PC-9 (cell line): ENCODE results near the gene FOXC1. TPM values are rescaled to one million over a fixed set of nuclear protein-coding genes. Genes with fewer than 3 reads are reported as not detected.

Source experiments
- BruUV-seq: library from RNA; stranded (reverse); fragments of 400-500 nt; replicated peaks from 2 replicates; lab custom pipeline; 2021; lab: Mats Ljungman, UMichigan
- CTCF ChIA-PET: fragments of 300-600 bp; sonication (Branson Sonifier 250); formaldehyde crosslinking; loops from one replicate; lab custom pipeline; 2022; ENCODE audit warnings: antibody characterized with exemption; lab: Charles Lee
- POLR2A ChIA-PET: fragments of 300-600 bp; sonication (Branson Sonifier 250); formaldehyde crosslinking; loops from one replicate; lab custom pipeline; 2022; ENCODE audit warnings: antibody characterized with exemption; ENCODE audit not compliant: unreplicated experiment; lab: Charles Lee
- DNase-seq, 2 experiments: peaks; one replicate each; pipeline versions ENCODE4 v3.0.0 to v3.0.0-alpha.2; 2015 to 2022; ENCODE audit warnings: mixed read lengths in 1 of 2
- H2AFZ ChIP-seq: fragments of 200-600 bp; sonication (generic); 2 replicates; pipeline ENCODE4 v1.8.1; 2017; ENCODE audit warnings: antibody characterized with exemption
- H3F3A ChIP-seq: fragments of 200-600 bp; sonication (generic); 2 replicates; pipeline ENCODE4 v1.8.1; 2017; ENCODE audit warnings: antibody characterized with exemption, mild to moderate bottlenecking, low read depth; ENCODE audit not compliant: insufficient read depth
- H3K27ac ChIP-seq: fragments of 200-600 bp; sonication (generic); 2 replicates; pipeline ENCODE4 v1.6.1; 2016; ENCODE audit warnings: mixed run types
- H3K27me3 ChIP-seq: fragments of 200-600 bp; sonication (generic); 2 replicates; pipeline ENCODE4 v1.6.1; 2016; ENCODE audit warnings: low read depth, mixed run types; ENCODE audit not compliant: insufficient read depth
- H3K36me3 ChIP-seq: fragments of 200-600 bp; sonication (generic); 2 replicates; pipeline ENCODE4 v1.6.1; 2016; ENCODE audit warnings: low read depth, mixed run types
- H3K4me1 ChIP-seq: fragments of 200-600 bp; sonication (generic); replicated peaks from 2 replicates; pipeline ENCODE4 v1.6.1; 2016; ENCODE audit warnings: mixed run types; ENCODE audit not compliant: insufficient read depth
- H3K4me2 ChIP-seq: fragments of 200-600 bp; sonication (generic); 2 replicates; pipeline ENCODE4 v1.6.1; 2017; ENCODE audit warnings: mixed run types
- H3K4me3 ChIP-seq: fragments of 200-600 bp; sonication (generic); 2 replicates; pipeline ENCODE4 v1.6.1; 2016; ENCODE audit warnings: mixed run types
- H3K79me2 ChIP-seq: fragments of 200-600 bp; sonication (generic); 2 replicates; pipeline ENCODE4 v1.6.1; 2017; ENCODE audit warnings: low read depth, mixed run types
- H3K9me2 ChIP-seq: fragments of 200-600 bp; sonication (generic); 2 replicates; pipeline ENCODE4 v1.8.1; 2017; ENCODE audit warnings: mild to moderate bottlenecking; ENCODE audit not compliant: insufficient read depth
- H3K9me3 ChIP-seq: fragments of 200-600 bp; sonication (generic); 2 replicates; pipeline ENCODE4 v1.8.1; 2016; ENCODE audit warnings: low read depth; ENCODE audit not compliant: insufficient read depth
- H4K20me1 ChIP-seq: fragments of 200-600 bp; sonication (generic); 2 replicates; pipeline ENCODE4 v1.8.1; 2017; ENCODE audit not compliant: insufficient read depth
- EZH2 ChIP-seq: fragments of 200-600 bp; sonication (generic); IDR thresholded peaks from 2 replicates; pipeline ENCODE4 v1.8.0; 2017; ENCODE audit warnings: antibody characterized with exemption, low read depth
- intact Hi-C: fragments of 100-400 bp; cut with micrococcal nuclease; formaldehyde crosslinking; loops from one replicate; pipeline ENCODE4 v1.10.0; 2022; ENCODE audit not compliant: unreplicated experiment
- total RNA-seq: library from RNA; stranded (reverse); gene quantifications from 2 replicates; pipeline ENCODE4 v1.2.3, GENCODE V29; 2021
- TF ChIP-seq, protein P1 (sequence below): fragments of 200-600 bp; sonication (generic); conservative IDR thresholded peaks from 2 replicates; pipeline ENCODE4 v1.6.1; 2017; ENCODE audit warnings: mixed run types, antibody characterized with exemption, mild to moderate bottlenecking, moderate library complexity

FOXC1 gene
- total RNA-seq, 1 experiment from 2014 or later = 18.6 TPM

DNA sequence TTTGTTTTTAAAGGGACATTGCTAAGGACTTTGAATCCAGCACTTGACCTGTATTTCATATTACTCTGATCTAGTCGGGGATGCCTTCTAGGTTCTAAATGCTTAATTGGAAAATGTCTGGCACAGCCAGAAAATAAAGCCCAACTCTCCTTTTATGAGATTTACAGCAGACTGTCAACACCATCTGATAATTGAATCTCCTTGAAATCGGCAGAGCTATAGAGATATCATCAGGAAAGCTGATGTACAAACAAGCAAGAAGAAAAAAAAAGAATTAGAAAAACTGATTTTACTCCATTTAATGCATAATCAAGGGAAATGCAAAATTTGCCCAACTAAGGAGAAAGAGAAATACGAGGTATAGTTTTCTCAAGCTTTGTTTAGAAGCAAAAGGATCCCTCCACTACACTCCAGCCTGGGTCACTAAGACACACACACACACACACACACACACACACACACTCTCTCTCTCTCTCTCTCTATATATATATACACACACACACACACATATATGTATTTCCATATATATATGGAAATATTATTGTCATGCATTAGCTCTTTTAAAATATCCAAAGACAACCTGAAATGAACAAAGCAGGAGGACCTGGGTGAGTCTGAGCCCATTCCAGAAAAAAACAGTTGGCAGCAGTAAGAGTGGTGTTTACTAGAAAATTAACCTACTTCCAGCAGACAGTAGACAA is 9.5 kb upstream of the FOXC1 start:
- Histone ChIP-seq H3K9me2 (no peaks in the 10 kb centered on the region), H3K79me2 (no peaks in the 10 kb centered on the region), H3K27me3 (no peaks in the 10 kb centered on the region), H3K9me3 (no peaks in the 10 kb centered on the region), H3K27ac (no peak overlapping the region), H3K4me3 (no peak overlapping the region), H4K20me1 (no peaks in the 10 kb centered on the region), H3K36me3 (no peaks in the 10 kb centered on the region), H3F3A (no peaks in the 10 kb centered on the region), H3K4me2 (no peak overlapping the region), H3K4me1 (no peaks in the 10 kb centered on the region), H2AFZ (no peak overlapping the region)
- ChIA-PET CTCF (interaction anchor here (0.6 kb wide), 1 partner anchor 1246 kb away, joined by 4 read pairs; no protein-coding TSS in a partner anchor), POLR2A (no interaction called here)
- TF ChIP-seq, protein P1, sequence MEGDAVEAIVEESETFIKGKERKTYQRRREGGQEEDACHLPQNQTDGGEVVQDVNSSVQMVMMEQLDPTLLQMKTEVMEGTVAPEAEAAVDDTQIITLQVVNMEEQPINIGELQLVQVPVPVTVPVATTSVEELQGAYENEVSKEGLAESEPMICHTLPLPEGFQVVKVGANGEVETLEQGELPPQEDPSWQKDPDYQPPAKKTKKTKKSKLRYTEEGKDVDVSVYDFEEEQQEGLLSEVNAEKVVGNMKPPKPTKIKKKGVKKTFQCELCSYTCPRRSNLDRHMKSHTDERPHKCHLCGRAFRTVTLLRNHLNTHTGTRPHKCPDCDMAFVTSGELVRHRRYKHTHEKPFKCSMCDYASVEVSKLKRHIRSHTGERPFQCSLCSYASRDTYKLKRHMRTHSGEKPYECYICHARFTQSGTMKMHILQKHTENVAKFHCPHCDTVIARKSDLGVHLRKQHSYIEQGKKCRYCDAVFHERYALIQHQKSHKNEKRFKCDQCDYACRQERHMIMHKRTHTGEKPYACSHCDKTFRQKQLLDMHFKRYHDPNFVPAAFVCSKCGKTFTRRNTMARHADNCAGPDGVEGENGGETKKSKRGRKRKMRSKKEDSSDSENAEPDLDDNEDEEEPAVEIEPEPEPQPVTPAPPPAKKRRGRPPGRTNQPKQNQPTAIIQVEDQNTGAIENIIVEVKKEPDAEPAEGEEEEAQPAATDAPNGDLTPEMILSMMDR = no peak
- TF ChIP-seq EZH2 = no peak
- intact Hi-C loops = loop anchor here (10.0 kb wide), 1 partner anchor 425 kb away; no protein-coding TSS in a partner anchor
- BruUV-seq = no TSS peak
- no peak for DNase-seq

DNA sequence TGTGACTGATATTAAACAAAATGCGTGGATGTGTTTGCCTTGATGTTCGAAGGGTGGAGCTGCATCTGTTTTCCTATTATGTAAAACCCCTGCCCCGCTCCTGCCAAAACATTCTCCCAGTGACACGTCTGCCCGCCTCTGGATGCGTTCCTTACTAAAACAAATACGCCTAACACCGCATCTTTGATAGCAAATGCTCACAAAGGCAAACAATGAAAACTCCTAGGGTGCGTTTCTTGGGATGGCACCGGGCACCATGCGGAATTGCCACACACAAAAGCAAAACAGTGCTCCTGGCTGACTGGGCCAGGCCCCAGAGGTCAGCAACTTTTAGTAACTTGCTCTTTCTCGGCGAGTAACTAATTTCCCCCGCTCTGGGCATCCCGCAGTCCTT is 9.0 kb upstream of the FOXC1 start:
- ChIA-PET CTCF (no interaction called here), POLR2A (no interaction called here)
- no peak for DNase-seq
- Histone ChIP-seq H3K4me1 (no peaks in the 10 kb centered on the region), H3K36me3 (no peaks in the 10 kb centered on the region), H2AFZ (no peak overlapping the region), H3K27me3 (no peaks in the 10 kb centered on the region), H4K20me1 (no peaks in the 10 kb centered on the region), H3F3A (no peaks in the 10 kb centered on the region), H3K9me2 (no peaks in the 10 kb centered on the region), H3K9me3 (no peaks in the 10 kb centered on the region), H3K79me2 (no peaks in the 10 kb centered on the region), H3K27ac (no peak overlapping the region), H3K4me2 (no peak overlapping the region), H3K4me3 (no peak overlapping the region)
- TF ChIP-seq, protein P1 = no peak
- no peak for TF ChIP-seq EZH2
- BruUV-seq = no TSS peak
- intact Hi-C loops = loop anchor here (10.0 kb wide), 1 partner anchor 424 kb away; no protein-coding TSS in a partner anchor

DNA sequence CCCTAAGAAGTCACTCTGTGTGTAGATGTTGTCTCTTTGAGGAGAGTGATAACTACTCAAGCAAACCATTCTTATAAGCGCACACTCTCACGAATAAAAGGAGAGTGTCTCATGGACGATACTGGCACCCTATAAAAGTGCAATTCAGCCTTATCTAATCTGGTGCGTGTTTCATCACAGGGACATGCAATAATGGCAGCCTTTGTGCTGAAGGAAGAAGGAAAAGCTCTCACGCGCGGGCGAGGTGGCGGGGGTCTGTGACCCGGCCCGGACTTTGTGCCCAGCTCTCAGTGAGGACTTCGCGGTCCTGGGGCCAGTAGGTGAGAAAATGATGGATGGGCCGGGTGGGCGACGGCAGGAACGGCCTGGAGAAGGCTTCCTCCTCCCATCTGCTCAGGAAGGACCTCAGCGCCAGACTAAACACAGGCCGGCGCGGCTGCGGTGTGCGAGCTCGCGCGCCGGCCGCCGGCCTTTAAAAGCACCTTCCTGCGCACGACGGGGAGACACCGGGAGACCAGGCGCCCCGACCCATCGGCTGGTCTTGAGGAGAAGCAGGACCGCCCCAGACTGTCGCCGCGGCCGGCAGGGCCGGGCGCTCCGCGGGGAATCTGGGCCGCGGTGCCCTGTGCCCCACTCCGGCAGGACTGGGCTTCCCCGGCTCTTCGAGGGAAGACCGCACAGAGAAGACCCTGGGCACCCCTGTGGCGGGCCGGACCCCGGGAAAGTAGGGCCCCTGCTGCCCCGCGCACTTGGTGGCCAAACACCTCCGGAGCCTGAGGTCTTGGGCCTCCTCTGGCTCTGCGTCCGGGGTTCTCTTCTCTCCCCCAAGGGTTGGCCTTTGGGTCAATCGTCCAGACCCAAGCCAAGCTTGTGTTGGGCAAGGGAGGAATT is 8.3 kb upstream of the FOXC1 start:
- TF ChIP-seq, protein P1 = no peak
- TF ChIP-seq EZH2 = no peak
- intact Hi-C loops = loop anchor here (10.0 kb wide), 1 partner anchor 423 kb away; no protein-coding TSS in a partner anchor
- no peak overlapping the region for H2AFZ ChIP-seq

More for the DNA sequence above, 8.3 kb upstream of the FOXC1 start:
- H3K9me2 ChIP-seq = no peaks in the 10 kb centered on the region
- ChIA-PET POLR2A (no interaction called here), CTCF (no interaction called here)
- no peaks in the 10 kb centered on the region for H3K9me3 ChIP-seq
- H3K4me3 ChIP-seq = no peak overlapping the region
- no peak overlapping the region for H3K4me2 ChIP-seq
- no peaks in the 10 kb centered on the region for H4K20me1 ChIP-seq
- H3K27me3 ChIP-seq = no peaks in the 10 kb centered on the region
- no peak for DNase-seq
- no peak overlapping the region for H3K27ac ChIP-seq
- BruUV-seq = no TSS peak
- no peaks in the 10 kb centered on the region for H3K4me1 ChIP-seq
- no peaks in the 10 kb centered on the region for H3F3A ChIP-seq
- H3K36me3 ChIP-seq = no peaks in the 10 kb centered on the region
- H3K79me2 ChIP-seq = no peaks in the 10 kb centered on the region
